H1 (cell line): ENCODE measurements around the gene UPF1. TPM values are rescaled to one million over a fixed set of nuclear protein-coding genes. Genes with fewer than 3 reads are reported as not detected.

ENCODE experiments used
- CTCF ChIA-PET: fragments of 300-600 bp; sonication (Branson Sonifier 250); formaldehyde crosslinking; loops from one replicate; lab custom pipeline; 2021; ENCODE audit not compliant: partially characterized antibody; lab: Charles Lee
- POLR2A ChIA-PET: fragments of 300-600 bp; sonication (Branson Sonifier 250); formaldehyde crosslinking; loops from one replicate; lab custom pipeline; 2021; ENCODE audit warnings: inconsistent platforms; ENCODE audit not compliant: partially characterized antibody; lab: Charles Lee
- DNase-seq, 2 experiments: peaks; one replicate each; pipeline versions ENCODE4 v3.0.0 to v3.0.0-alpha.2; 2010 to 2022; ENCODE audit warnings: low spot score in 2 of 2, low read depth in 1 of 2, mixed read lengths in 1 of 2
- FAIRE-seq: peaks from 2 replicates; lab custom pipeline; 2011; peaks lifted over from hg19 to GRCh38; lab: Jason Lieb, UNC
- H2AFZ ChIP-seq: 2 replicates; pipeline ENCODE4 v1.8.1; 2012; ENCODE audit warnings: low read length, inconsistent platforms
- H2AK5ac ChIP-seq: 2 replicates; pipeline ENCODE4 v1.6.1; 2013; ENCODE audit warnings: low read depth, low read length
- H2BK120ac ChIP-seq: replicated peaks from 2 replicates; pipeline ENCODE3; 2013; ENCODE audit warnings: low read depth, low read length, inconsistent platforms
- H2BK12ac ChIP-seq: 2 replicates; pipeline ENCODE4 v1.6.1; 2013; ENCODE audit warnings: low read depth, low read length
- H2BK15ac ChIP-seq: 2 replicates; pipeline ENCODE4 v1.6.1; 2013; ENCODE audit warnings: low read length
- H2BK20ac ChIP-seq: 2 replicates; pipeline ENCODE4 v1.6.1; 2013; ENCODE audit warnings: low read length
- H2BK5ac ChIP-seq: 2 replicates; pipeline ENCODE4 v1.6.1; 2013; ENCODE audit warnings: low read depth, low read length
- H3K14ac ChIP-seq: 2 replicates; pipeline ENCODE4 v1.6.1; 2013; ENCODE audit warnings: inconsistent platforms; ENCODE audit not compliant: insufficient read length
- H3K18ac ChIP-seq: 2 replicates; pipeline ENCODE4 v1.6.1; 2013; ENCODE audit warnings: low read length; ENCODE audit errors: extremely low read depth
- H3K23ac ChIP-seq: 2 replicates; pipeline ENCODE4 v1.6.1; 2013; ENCODE audit warnings: inconsistent platforms; ENCODE audit not compliant: insufficient read length
- H3K23me2 ChIP-seq: 2 replicates; pipeline ENCODE4 v1.6.1; 2013; ENCODE audit warnings: low read depth, low read length
- H3K27ac ChIP-seq: 2 replicates; pipeline ENCODE4 v1.6.1; 2011; ENCODE audit warnings: low read depth, low read length, inconsistent platforms
- H3K27me3 ChIP-seq, 4 experiments: replicated peaks in 1 of 4; 1 replicate in 1 of 4; 2 replicates in 3 of 4; pipeline versions ENCODE4 v1.6.1 to v1.8.1; 2011 to 2013; ENCODE audit warnings: low read length in 3 of 4, mild to moderate bottlenecking in 3 of 4, inconsistent platforms in 2 of 4, mixed read lengths in 2 of 4, moderate library complexity in 1 of 4; ENCODE audit not compliant: control insufficient read depth in 3 of 4, insufficient read depth in 3 of 4; ENCODE audit errors: extremely low read depth in 1 of 4
- H3K36me3 ChIP-seq, 4 experiments: 2 replicates each; pipeline versions ENCODE4 v1.6.1 to v1.8.1; 2011 to 2013; ENCODE audit warnings: mild to moderate bottlenecking in 4 of 4, low read length in 3 of 4, moderate library complexity in 2 of 4, control low read depth in 1 of 4, inconsistent platforms in 1 of 4; ENCODE audit not compliant: insufficient read depth in 4 of 4, control insufficient read depth in 2 of 4
- H3K4ac ChIP-seq: replicated peaks from 2 replicates; pipeline ENCODE3; 2013; ENCODE audit warnings: low read length, low read depth, mixed read lengths, inconsistent platforms; ENCODE audit not compliant: insufficient read length
- H3K4me1 ChIP-seq, 4 experiments: replicated peaks in 1 of 4; 1 replicate in 1 of 4; 2 replicates in 3 of 4; pipeline versions ENCODE4 v1.6.1 to v1.8.1; 2011 to 2013; ENCODE audit warnings: low read length in 3 of 4, inconsistent platforms in 2 of 4, mixed read lengths in 1 of 4; ENCODE audit not compliant: insufficient read depth in 4 of 4, control insufficient read depth in 3 of 4
- H3K4me2 ChIP-seq, 2 experiments: 2 replicates each; pipeline versions ENCODE4 v1.6.1 to v1.8.1; 2011 to 2013; ENCODE audit warnings: low read depth in 2 of 2, low read length in 2 of 2, control low read depth in 1 of 2, inconsistent platforms in 1 of 2, mild to moderate bottlenecking in 1 of 2; ENCODE audit not compliant: insufficient read depth in 1 of 2
- H3K4me3 ChIP-seq, 4 experiments: fragments of 200-600, 300-600 bp in 1 of 4; sonication (generic), shearing (Covaris generic), sonication (Bioruptor Twin) in 1 of 4; 2 replicates each; pipeline versions ENCODE4 v1.5.1 to v1.8.1; 2011 to 2016; ENCODE audit warnings: low read length in 4 of 4, low read depth in 3 of 4, control low read depth in 2 of 4, inconsistent platforms in 2 of 4, mild to moderate bottlenecking in 2 of 4, mixed read lengths in 1 of 4, moderate library complexity in 1 of 4; ENCODE audit not compliant: insufficient read depth in 2 of 4; ENCODE audit errors: extremely low read depth in 1 of 4
- H3K56ac ChIP-seq: replicated peaks from 2 replicates; pipeline ENCODE3; 2013; ENCODE audit warnings: low read depth, mild to moderate bottlenecking, mixed read lengths, low read length, inconsistent platforms; ENCODE audit not compliant: insufficient read length
- H3K79me1 ChIP-seq: 2 replicates; pipeline ENCODE4 v1.6.1; 2013; ENCODE audit warnings: low read depth, low read length, control low read depth
- H3K79me2 ChIP-seq, 2 experiments: 2 replicates each; pipeline versions ENCODE4 v1.6.1 to v1.8.1; 2012 to 2013; ENCODE audit warnings: low read length in 2 of 2, mild to moderate bottlenecking in 2 of 2, inconsistent platforms in 1 of 2; ENCODE audit not compliant: insufficient read depth in 2 of 2, control insufficient read depth in 1 of 2
- H3K9ac ChIP-seq, 4 experiments: replicated peaks in 1 of 4; 1 replicate in 1 of 4; 2 replicates in 3 of 4; pipeline versions ENCODE4 v1.6.1 to v1.8.1; 2011 to 2013; ENCODE audit warnings: low read depth in 3 of 4, low read length in 3 of 4, control low read depth in 2 of 4, mild to moderate bottlenecking in 2 of 4, moderate library complexity in 2 of 4, inconsistent platforms in 1 of 4; ENCODE audit errors: extremely low read depth in 1 of 4
- H3K9me3 ChIP-seq, 2 experiments: 2 replicates each; pipeline versions ENCODE4 v1.6.1 to v1.8.1; 2012 to 2013; ENCODE audit warnings: mild to moderate bottlenecking in 2 of 2, moderate library complexity in 2 of 2, control low read depth in 1 of 2, inconsistent platforms in 1 of 2, low read depth in 1 of 2, low read length in 1 of 2, mixed read lengths in 1 of 2; ENCODE audit not compliant: insufficient read depth in 2 of 2
- H4K20me1 ChIP-seq, 2 experiments: replicated peaks in 1 of 2; 2 replicates each; pipeline versions ENCODE3 to v1.8.1; 2011 to 2013; ENCODE audit warnings: inconsistent platforms in 2 of 2, low read length in 2 of 2, mild to moderate bottlenecking in 1 of 2; ENCODE audit not compliant: insufficient read depth in 2 of 2, control insufficient read depth in 1 of 2
- H4K5ac ChIP-seq: 2 replicates; pipeline ENCODE4 v1.6.1; 2013; ENCODE audit warnings: low read length, low read depth, mixed read lengths, inconsistent platforms; ENCODE audit not compliant: insufficient read length
- H4K8ac ChIP-seq: 2 replicates; pipeline ENCODE4 v1.8.0; 2013; ENCODE audit warnings: mild to moderate bottlenecking, moderate library complexity, low read length, inconsistent platforms; ENCODE audit not compliant: insufficient read depth; ENCODE audit errors: extremely low read depth
- H4K91ac ChIP-seq: replicated peaks from 2 replicates; pipeline ENCODE3; 2013; ENCODE audit warnings: low read length, mixed read lengths, inconsistent platforms; ENCODE audit not compliant: insufficient read length
- KDM5A ChIP-seq: fragments of 200-600 bp; IDR thresholded peaks from 2 replicates; pipeline ENCODE4 v1.7.1; 2012; ENCODE audit warnings: mild to moderate bottlenecking, low read length, inconsistent platforms, mixed read lengths
- POLR2A ChIP-seq, 2 experiments: IDR thresholded peaks; 1 replicate in 1 of 2; 2 replicates in 1 of 2; pipeline ENCODE4 v1.6.1; 2011; ENCODE audit warnings: low read depth in 2 of 2, low read length in 2 of 2, mild to moderate bottlenecking in 2 of 2; ENCODE audit errors: control extremely low read depth in 1 of 2
- WGBS, 2 experiments: shearing (Covaris generic) in 1 of 2; methylation state at CpG; one replicate each; pipeline versions ENCODE4 v1.1.6 to v1.1.7; 2013 to 2015; ENCODE audit warnings: low lambda C conversion rate in 2 of 2, mixed read lengths in 2 of 2, inconsistent platforms in 1 of 2, low coverage in 1 of 2, missing lambda C conversion rate in 1 of 2; ENCODE audit not compliant: insufficient replicate concordance in 2 of 2, insufficient coverage in 1 of 2, insufficient read length in 1 of 2; ENCODE audit errors: extremely low coverage in 1 of 2, missing lambda C conversion rate in 1 of 2; 5-methylcytosine and 5-hydroxymethylcytosine counted together
- polyA plus RNA-seq, 7 experiments: library from polyadenylated mRNA; depleted of rRNA in 3 of 7; stranded (reverse) in 5 of 7; unstranded in 2 of 7; fragments of >200 nt in 5 of 7; fragments of 200-250 nt in 2 of 7; gene quantifications; 1 replicate in 5 of 7; 2 replicates in 1 of 7; 4 replicates in 1 of 7; pipeline versions ENCODE4 v1.2.1 to v1.2.3, GENCODE V29; 2011 to 2013; ENCODE audit warnings: missing spikeins in 2 of 7, mixed read lengths in 2 of 7
- total RNA-seq: library from RNA; stranded (reverse); fragmentation: NEBNext Ultra II Directional; extraction: Animal tissue kit (Norgen Biotek cat#: 25700); gene quantifications from 2 replicates; pipeline ENCODE4 v1.2.1, GENCODE V29; 2021

The UPF1 gene
- total and polyA plus RNA-seq, 2 of the 8 experiments (the other 6 are each of a cell fraction or from before 2014, with no cell fraction given), result 46.4 to 62.0 TPM

- Histone ChIP-seq H3K4me1 (peaks cover 6 to 18% (median 13%) of the 10 kb centered on the region in 4 experiments), H4K20me1 (peaks cover 41 to 48% of the 10 kb centered on the region in 2 experiments), H3K9ac (no peak overlapping the region), H3K27ac (no peak overlapping the region), H3K79me2 (peaks cover 34 to 71% of the 10 kb centered on the region in 2 experiments), H3K36me3 (peaks cover 0 to 13% (median 7%) of the 10 kb centered on the region in 4 experiments; a peak in 4 of 8 replicates), H2BK5ac (no peak overlapping the region), H3K4me2 (peak overlapping the region; percentile 87 to 95), H3K79me1 (peaks cover 21% of the 10 kb centered on the region), H3K4me3 (peak overlapping the region in 1 of 4 experiments; percentile 80; a peak in 2 of 8 replicates), H3K14ac (no peak overlapping the region), H4K5ac (no peak overlapping the region), H3K18ac (no peak overlapping the region), H3K23ac (no peak overlapping the region), H3K9me3 (no peaks in the 10 kb centered on the region), H4K8ac (no peak overlapping the region), H2BK15ac (no peak overlapping the region), H3K4ac (no peak overlapping the region), H2BK120ac (no peak overlapping the region), H3K23me2 (peaks cover 11% of the 10 kb centered on the region), H4K91ac (no peak overlapping the region), H3K56ac (no peak overlapping the region), H2BK12ac (no peak overlapping the region), H2AK5ac (no peak overlapping the region), H2BK20ac (no peak overlapping the region), H3K27me3 (peaks cover 0 to 3% (median 0%) of the 10 kb centered on the region in 4 experiments; a peak in 2 of 7 replicates), H2AFZ (no peak overlapping the region)
- no peak for DNase-seq
- no peak for TF ChIP-seq KDM5A
- TF ChIP-seq POLR2A (IDR thresholded peaks at IDR 0.05; ENCODE audit: control extremely low read depth in 1 of 2, low read depth in 2 of 2, low read length in 2 of 2), result peak in 1 of 2 experiments; percentile 31; a peak in 1 of 3 replicates
- 72% methylated on average over 4 of the region's 4 CpGs; no CpG with 5 or more reads in 1 of the 2 experiments for WGBS, 2 experiments
- CTCF ChIA-PET, result interaction anchor here (0.6 to 19.5 kb wide), 7 partner anchors 11 to 372 kb away, joined by 3 to 247 read pairs (median 4); no protein-coding TSS in a partner anchor
- FAIRE-seq, result no peak
- POLR2A ChIA-PET, result interaction anchor here (1.0 to 1.4 kb wide), 5 partner anchors 10 to 85 kb away, joined by 3 to 5 read pairs (median 3); partner anchors contain the start of genes COPE and DDX49
These were observed 2.9 kb downstream of the UPF1 start for GRCh38 chr19:18834644-18834984.
